ENCODE measurements around the gene RBP3.

Gene RBP3

GRCh38 chr10:47366181-47366631 is 18.0 kb downstream of the RBP3 start:
- Histone ChIP-seq H3K27ac (ENCODE audit: extremely low read depth, low read depth, low read length) (no peak overlapping the region), H3K36me3 (ENCODE audit: control insufficient read depth in 2 of 2, insufficient read depth in 1 of 2, low read length in 2 of 2) (no peaks in the 10 kb centered on the region), H3K9me3 (ENCODE audit: control insufficient read depth, insufficient read depth, low read depth, low read length) (no peaks in the 10 kb centered on the region), H3K4me1 (ENCODE audit: control insufficient read depth, insufficient read depth, low read length) (no peaks in the 10 kb centered on the region), H3K4me3 (ENCODE audit: low read depth, low read length) (no peak overlapping the region)
- ChIA-PET POLR2A (no interaction called here), CTCF (interaction anchor here (1.1 to 1.7 kb wide), 2 partner anchors 11 to 26 kb away, joined by 3 to 6 read pairs; no protein-coding TSS in a partner anchor)
- TF ChIP-seq ZNF670 (tag by site-specific recombination; IDR thresholded peaks at IDR 0.05; ENCODE audit: low read depth) (no peak), ZNF146 (tag by site-specific recombination; IDR thresholded peaks at IDR 0.05) (no peak), ZNF548 (tag by site-specific recombination; IDR thresholded peaks at IDR 0.05) (no peak), ZNF664 (tag by site-specific recombination; IDR thresholded peaks at IDR 0.05) (no peak), ZNF621 (tag by site-specific recombination; IDR thresholded peaks at IDR 0.05) (no peak), TSHZ1 (tag by site-specific recombination; IDR thresholded peaks at IDR 0.05; ENCODE audit: borderline replicate concordance) (no peak), KLF10 (tag by site-specific recombination; IDR thresholded peaks at IDR 0.05) (no peak)

- TF ChIP-seq ZFHX2 (tag by site-specific recombination; conservative IDR thresholded peaks at IDR 0.05), result no peak
- no peak for TF ChIP-seq BCL6B (tag by site-specific recombination; IDR thresholded peaks at IDR 0.05)
- TF ChIP-seq PRDM6 (tag by site-specific recombination; IDR thresholded peaks at IDR 0.05), result no peak
- no peaks in the 10 kb centered on the region for H3K4me1 ChIP-seq (ENCODE audit: control insufficient read depth, insufficient read depth, low read length)
- ChIA-PET CTCF (interaction anchor here (1.0 to 1.1 kb wide), 2 partner anchors 11 to 83 kb away, joined by 3 read pairs; no protein-coding TSS in a partner anchor), POLR2A (no interaction called here)
- no peak overlapping the region for H3K4me3 ChIP-seq (ENCODE audit: low read depth, low read length)
- H3K36me3 ChIP-seq (ENCODE audit: control insufficient read depth in 2 of 2, insufficient read depth in 1 of 2, low read length in 2 of 2), result no peaks in the 10 kb centered on the region
- H3K27ac ChIP-seq (ENCODE audit: extremely low read depth, low read depth, low read length), result no peak overlapping the region
- H3K9me3 ChIP-seq (ENCODE audit: control insufficient read depth, insufficient read depth, low read depth, low read length), result no peaks in the 10 kb centered on the region
Measured at GRCh38 chr10:47366731-47367460, 18.7 kb downstream of the RBP3 start.

GRCh38 chr10:47367646-47368045 is 19.5 kb downstream of the RBP3 start:
- no peaks in the 10 kb centered on the region for H3K9me3 ChIP-seq (ENCODE audit: control insufficient read depth, insufficient read depth, low read depth, low read length)
- ChIA-PET CTCF (interaction anchor here (1.0 kb wide), 1 partner anchor 82 kb away, joined by 3 read pairs; no protein-coding TSS in a partner anchor), POLR2A (interaction anchor here (1.5 kb wide), 1 partner anchor 17 kb away, joined by 4 read pairs; the partner anchor contains the start of gene ZNF488)
- H3K27ac ChIP-seq (ENCODE audit: extremely low read depth, low read depth, low read length), result no peak overlapping the region
- H3K4me3 ChIP-seq (ENCODE audit: low read depth, low read length), result no peak overlapping the region
- H3K36me3 ChIP-seq (ENCODE audit: control insufficient read depth in 2 of 2, insufficient read depth in 1 of 2, low read length in 2 of 2), result no peaks in the 10 kb centered on the region
- H3K4me1 ChIP-seq (ENCODE audit: control insufficient read depth, insufficient read depth, low read length), result no peaks in the 10 kb centered on the region
- TF ChIP-seq ZBTB10 (tag by site-specific recombination; IDR thresholded peaks at IDR 0.05), result no peak
- TF ChIP-seq ZNF138 (tag by site-specific recombination; IDR thresholded peaks at IDR 0.05; ENCODE audit: borderline replicate concordance), result no peak
- TF ChIP-seq OSR2 (tag by site-specific recombination; IDR thresholded peaks at IDR 0.05), result no peak
- no peak for TF ChIP-seq SP7 (tag by site-specific recombination; IDR thresholded peaks at IDR 0.05)
- TF ChIP-seq AEBP2 (tag by site-specific recombination; IDR thresholded peaks at IDR 0.05; ENCODE audit: borderline replicate concordance), result no peak
- no peak for TF ChIP-seq KLF9 (tag by site-specific recombination; IDR thresholded peaks at IDR 0.05; ENCODE audit: low read depth)
- no peak for TF ChIP-seq ZNF433 (tag by site-specific recombination; IDR thresholded peaks at IDR 0.05; ENCODE audit: low read depth)
- TF ChIP-seq MZF1 (tag by site-specific recombination; IDR thresholded peaks at IDR 0.05; ENCODE audit: borderline replicate concordance), result no peak
- TF ChIP-seq ZBTB8A (tag by site-specific recombination; IDR thresholded peaks at IDR 0.05), result no peak
- no peak for TF ChIP-seq IKZF3 (tag by site-specific recombination; IDR thresholded peaks at IDR 0.05)

Data from HEK293 (cell line).